Esophagus muscularis mucosa (tissue), 4 donors: ENCODE measurements around the gene NHEJ1. TPM values are rescaled to one million over a fixed set of nuclear protein-coding genes. Genes with fewer than 3 reads are reported as not detected.

Experiments
- DNase-seq: peaks from one replicate; pipeline ENCODE4 v3.0.0-alpha.2; 2017; ENCODE audit errors: extremely low spot score
- H3K27ac ChIP-seq, 4 donors: fragments of 200-600 bp; sonication (generic); replicated peaks in 1 of 4; 1 replicate in 3 of 4; 2 replicates in 1 of 4; pipeline ENCODE4 v1.5.1; 2016 to 2019; ENCODE audit warnings: mild to moderate bottlenecking in 1 of 4
- H3K27me3 ChIP-seq, 4 donors: fragments of 200-600 bp; sonication (generic); one replicate each; pipeline versions ENCODE4 v1.5.1 to v1.6.0; 2016 to 2019
- H3K36me3 ChIP-seq, 4 donors: fragments of 200-600 bp; sonication (generic); one replicate each; pipeline ENCODE4 v1.5.1; 2016 to 2019
- H3K4me1 ChIP-seq, 4 donors: fragments of 200-600 bp; sonication (generic); one replicate each; pipeline ENCODE4 v1.5.1; 2016 to 2019
- H3K4me3 ChIP-seq, 4 donors: fragments of 200-600 bp; sonication (generic); 1 replicate in 2 of 4; 2 replicates in 2 of 4; pipeline ENCODE4 v1.5.1; 2016 to 2019; ENCODE audit warnings: mild to moderate bottlenecking in 4 of 4, moderate library complexity in 1 of 4
- H3K9me3 ChIP-seq, 4 donors: fragments of 200-600 bp; sonication (generic); 1 replicate in 3 of 4; 2 replicates in 1 of 4; pipeline ENCODE4 v1.5.1; 2016 to 2019
- CTCF ChIP-seq, 3 experiments: fragments of 200-600 bp in 2 of 3; fragments of 450-650 bp in 1 of 3; sonication (generic) in 2 of 3; IDR thresholded peaks; one replicate each; pipeline ENCODE4 v1.5.1; 2017 to 2019; ENCODE audit warnings: antibody characterized with exemption in 3 of 3, mild to moderate bottlenecking in 2 of 3, moderate library complexity in 1 of 3
- EP300 ChIP-seq: sonication (generic); formaldehyde crosslinking; IDR thresholded peaks from one replicate; pipeline ENCODE4 v1.6.1; 2017; ENCODE audit warnings: antibody characterized with exemption
- POLR2A ChIP-seq: fragments of 450-650 bp; IDR thresholded peaks from one replicate; pipeline ENCODE4 v1.6.1; 2017; ENCODE audit warnings: antibody characterized with exemption, moderate library complexity, mild to moderate bottlenecking, low read depth
- POLR2AphosphoS5 ChIP-seq, 2 donors: sonication (generic); formaldehyde crosslinking; IDR thresholded peaks; one replicate each; pipeline ENCODE4 v1.6.1; 2017; ENCODE audit warnings: antibody characterized with exemption in 2 of 2
- WGBS: methylation state at CpG from one replicate; pipeline ENCODE4 v1.1.5; 2018; 5-methylcytosine and 5-hydroxymethylcytosine counted together
- intact Hi-C: fragments of 100-400 bp; cut with DNase I; formaldehyde crosslinking; loops from one replicate; pipeline ENCODE4 v1.15.1; 2023
- total RNA-seq, 4 donors: library from RNA; depleted of rRNA; stranded (reverse); fragments of >200 nt; gene quantifications; one replicate each; pipeline versions ENCODE4 v1.1.0 to v1.2.1, GENCODE V29; 2016

NHEJ1 gene
- total RNA-seq, 4 donors from 2014 or later, result 15.1 to 24.4 (median 17.8) TPM

- intact Hi-C loops, result no loop called here
Observed at GRCh38 chr2:219131327-219131726, 29.3 kb downstream of the NHEJ1 start.

GRCh38 chr2:219129589-219129988 lies 31.0 kb downstream of the NHEJ1 start:
- intact Hi-C loops, result no loop called here
- H3K27ac ChIP-seq, result no peak overlapping the region
- WGBS, result 98% methylated on average over 16 of the region's 16 CpGs
- H3K9me3 ChIP-seq, result no peaks in the 10 kb centered on the region
- no peaks in the 10 kb centered on the region for H3K27me3 ChIP-seq
- H3K4me1 ChIP-seq, result peaks cover 0 to 24% (median 17%) of the 10 kb centered on the region in 4 donors
- no peak for DNase-seq
- H3K4me3 ChIP-seq, result no peak overlapping the region
- TF ChIP-seq CTCF (IDR thresholded peaks at IDR 0.05) (no peak), POLR2AphosphoS5 (IDR thresholded peaks at IDR 0.05) (no peak), EP300 (no peak), POLR2A (no peak)
- no peaks in the 10 kb centered on the region for H3K36me3 ChIP-seq

More at GRCh38 chr2:219131327-219131726, 29.3 kb downstream of the NHEJ1 start:
- Histone ChIP-seq H3K9me3 (no peaks in the 10 kb centered on the region), H3K4me1 (peaks cover 0 to 22% (median 13%) of the 10 kb centered on the region in 4 donors), H3K27ac (no peak overlapping the region), H3K27me3 (no peaks in the 10 kb centered on the region), H3K36me3 (peaks cover 0 to 2% (median 0%) of the 10 kb centered on the region in 4 donors), H3K4me3 (no peak overlapping the region)
- DNase-seq, result no peak
- TF ChIP-seq POLR2A (no peak), POLR2AphosphoS5 (IDR thresholded peaks at IDR 0.05) (no peak), CTCF (IDR thresholded peaks at IDR 0.05) (no peak), EP300 (no peak)
- WGBS, result 47% methylated on average over 3 of the region's 3 CpGs

- intact Hi-C loops, result no loop called here
Observed at GRCh38 chr2:219128396-219128795, 32.2 kb downstream of the NHEJ1 start.

GRCh38 chr2:219127037-219127635 lies 33.5 kb downstream of the NHEJ1 start:
- intact Hi-C loops, result no loop called here
- H3K4me3 ChIP-seq, result no peak overlapping the region
- H3K4me1 ChIP-seq, result peaks cover 0 to 25% (median 19%) of the 10 kb centered on the region in 4 donors
- no peak overlapping the region for H3K27ac ChIP-seq
- 85% methylated on average over 2 of the region's 2 CpGs for WGBS
- no peak for DNase-seq
- no peak for TF ChIP-seq POLR2AphosphoS5 (IDR thresholded peaks at IDR 0.05)
- no peak for TF ChIP-seq POLR2A
- TF ChIP-seq EP300, result no peak
- no peaks in the 10 kb centered on the region for H3K9me3 ChIP-seq
- no peaks in the 10 kb centered on the region for H3K27me3 ChIP-seq
- H3K36me3 ChIP-seq, result no peaks in the 10 kb centered on the region

More at GRCh38 chr2:219128396-219128795, 32.2 kb downstream of the NHEJ1 start:
- no peak for TF ChIP-seq EP300
- no peaks in the 10 kb centered on the region for H3K27me3 ChIP-seq
- 79% methylated on average over 7 of the region's 7 CpGs for WGBS
- H3K27ac ChIP-seq, result no peak overlapping the region
- H3K36me3 ChIP-seq, result no peaks in the 10 kb centered on the region
- no peak overlapping the region for H3K4me3 ChIP-seq
- H3K9me3 ChIP-seq, result no peaks in the 10 kb centered on the region
- DNase-seq, result no peak
- peaks cover 0 to 27% (median 20%) of the 10 kb centered on the region in 4 donors for H3K4me1 ChIP-seq

- H3K9me3 ChIP-seq, result no peaks in the 10 kb centered on the region
- no peak overlapping the region for H3K4me3 ChIP-seq
- no peak overlapping the region for H3K27ac ChIP-seq
- intact Hi-C loops, result no loop called here
- H3K4me1 ChIP-seq, result peaks cover 0 to 20% (median 14%) of the 10 kb centered on the region in 4 donors
- TF ChIP-seq EP300 (no peak), CTCF (IDR thresholded peaks at IDR 0.05) (no peak), POLR2A (no peak), POLR2AphosphoS5 (IDR thresholded peaks at IDR 0.05) (no peak)
- no peak for DNase-seq
- 89% methylated on average over 3 of the region's 3 CpGs for whole genome bisulfite sequencing
- H3K27me3 ChIP-seq, result no peaks in the 10 kb centered on the region
- H3K36me3 ChIP-seq, result no peaks in the 10 kb centered on the region
Observed at GRCh38 chr2:219126555-219126954, 34.1 kb downstream of the NHEJ1 start.

- TF ChIP-seq POLR2A, result no peak
- no peak for TF ChIP-seq EP300
- TF ChIP-seq POLR2AphosphoS5 (IDR thresholded peaks at IDR 0.05), result no peak
- TF ChIP-seq CTCF (IDR thresholded peaks at IDR 0.05), result no peak
- H3K9me3 ChIP-seq, result no peaks in the 10 kb centered on the region
- H3K4me1 ChIP-seq, result peaks cover 0 to 13% (median 7%) of the 10 kb centered on the region in 4 donors
- 88% methylated on average over 1 of the region's 1 CpG for WGBS
- no peak overlapping the region for H3K4me3 ChIP-seq
- no peaks in the 10 kb centered on the region for H3K36me3 ChIP-seq
- intact Hi-C loops, result no loop called here
- H3K27me3 ChIP-seq, result no peaks in the 10 kb centered on the region
- DNase-seq, result no peak
- H3K27ac ChIP-seq, result no peak overlapping the region
Observed at GRCh38 chr2:219125886-219126270, 34.7 kb downstream of the NHEJ1 start.
